Loucy (cell line): ENCODE measurements around the gene ROBO1.

Experiments used
- H2AFZ ChIP-seq: fragments of 200-600 bp; sonication (generic); 2 replicates; pipeline ENCODE4 v1.6.0; 2016; ENCODE audit warnings: antibody characterized with exemption, mild to moderate bottlenecking, low read length, moderate library complexity
- H3F3A ChIP-seq: fragments of 200-600 bp; 2 replicates; pipeline ENCODE4 v1.6.0; 2016; ENCODE audit warnings: antibody characterized with exemption, low read depth, mild to moderate bottlenecking
- H3K27me3 ChIP-seq: fragments of 200-600 bp; sonication (generic); 2 replicates; pipeline ENCODE4 v1.6.1; 2014; ENCODE audit warnings: low read length, mild to moderate bottlenecking; ENCODE audit not compliant: insufficient read depth, poor library complexity, severe bottlenecking
- H3K36me3 ChIP-seq: fragments of 200-600 bp; sonication (generic); 2 replicates; pipeline ENCODE4 v1.6.1; 2016; ENCODE audit warnings: low read length; ENCODE audit not compliant: insufficient read depth
- H3K4me1 ChIP-seq: fragments of 200-600 bp; sonication (generic); 2 replicates; pipeline ENCODE4 v1.5.1; 2014; ENCODE audit warnings: low read length, mild to moderate bottlenecking; ENCODE audit not compliant: insufficient read depth, poor library complexity, severe bottlenecking
- H3K4me2 ChIP-seq: fragments of 200-600 bp; sonication (generic); 2 replicates; pipeline ENCODE4 v1.6.0; 2014; ENCODE audit warnings: antibody characterized with exemption, low read length, low read depth, mild to moderate bottlenecking; ENCODE audit not compliant: poor library complexity, severe bottlenecking
- H3K4me3 ChIP-seq: fragments of 200-600 bp; sonication (generic); 2 replicates; pipeline ENCODE4 v1.5.1; 2014; ENCODE audit warnings: low read length, mild to moderate bottlenecking, mixed read lengths; ENCODE audit not compliant: poor library complexity, severe bottlenecking
- H3K79me2 ChIP-seq: fragments of 200-600 bp; sonication (generic); 2 replicates; pipeline ENCODE4 v1.6.1; 2014; ENCODE audit warnings: low read length; ENCODE audit not compliant: insufficient read depth
- H3K9ac ChIP-seq: fragments of 200-600 bp; sonication (generic); 2 replicates; pipeline ENCODE4 v1.6.0; 2014; ENCODE audit warnings: mild to moderate bottlenecking, low read depth, low read length, moderate library complexity; ENCODE audit not compliant: poor library complexity, severe bottlenecking
- H3K9me2 ChIP-seq: fragments of 200-600 bp; sonication (generic); replicated peaks from 2 replicates; pipeline ENCODE4 v1.6.1; 2016; ENCODE audit warnings: low read depth, low read length, mixed read lengths
- H3K9me3 ChIP-seq: fragments of 200-600 bp; sonication (generic); 2 replicates; pipeline ENCODE4 v1.6.1; 2014; ENCODE audit warnings: mild to moderate bottlenecking, antibody characterized with exemption, low read length, low read depth; ENCODE audit not compliant: insufficient read depth
- H4K20me1 ChIP-seq: fragments of 200-600 bp; sonication (generic); 2 replicates; pipeline ENCODE4 v1.6.0; 2014; ENCODE audit warnings: antibody characterized with exemption, low read length, mild to moderate bottlenecking; ENCODE audit not compliant: insufficient read depth, poor library complexity, severe bottlenecking
- EZH2phosphoT487 ChIP-seq: fragments of 200-600 bp; IDR thresholded peaks from 2 replicates; pipeline ENCODE4 v1.6.1; 2018; ENCODE audit warnings: antibody characterized with exemption, mild to moderate bottlenecking, moderate library complexity, borderline replicate concordance
- TF ChIP-seq, protein P1 (sequence below): fragments of 200-600 bp; sonication (generic); conservative IDR thresholded peaks from 2 replicates; pipeline ENCODE4 v1.5.1; 2014; ENCODE audit warnings: mild to moderate bottlenecking, antibody characterized with exemption, low read length

Gene ROBO1

DNA sequence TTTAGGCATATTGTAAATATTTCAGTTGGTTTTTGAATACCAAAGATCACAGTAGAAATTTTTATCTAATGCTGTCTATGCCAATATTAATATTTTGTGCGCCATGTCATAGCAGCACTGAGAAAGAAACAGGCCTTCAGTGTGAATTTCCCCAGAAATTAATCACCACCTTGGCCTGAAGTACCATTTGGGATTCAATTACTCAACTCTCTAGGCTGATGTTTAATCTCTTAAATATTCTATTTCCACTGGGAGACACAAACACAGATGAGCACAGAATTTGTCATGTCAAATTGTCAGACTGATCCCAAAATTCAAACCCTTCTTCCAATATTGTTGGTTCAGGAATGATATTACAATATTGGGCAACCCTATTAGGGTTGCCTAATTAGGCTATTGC, 509.3 kb downstream of the ROBO1 start:
- H3K4me2 ChIP-seq: no peak overlapping the region

DNA sequence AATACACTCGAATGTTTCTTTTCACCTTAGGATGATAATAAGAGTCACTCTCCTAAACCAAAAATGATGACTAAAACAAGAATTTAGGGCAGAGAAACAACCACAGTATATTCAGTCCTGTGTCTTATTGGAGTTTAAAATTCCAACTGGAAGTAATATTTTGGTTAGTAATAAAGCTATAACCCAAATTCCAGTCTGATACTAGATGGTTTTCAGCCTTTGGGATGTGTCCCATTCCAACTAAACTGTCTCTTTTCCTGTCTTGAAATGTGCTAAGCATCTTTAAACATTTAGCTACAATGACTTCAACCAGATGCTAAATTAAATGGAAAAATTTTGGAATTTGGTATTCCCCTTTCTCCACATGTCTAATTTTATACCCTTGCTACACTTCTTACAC, 510.0 kb downstream of the ROBO1 start:
- Histone ChIP-seq H3K36me3 (no peaks in the 10 kb centered on the region), H3K4me1 (no peaks in the 10 kb centered on the region), H3K9ac (no peak overlapping the region), H3K79me2 (no peaks in the 10 kb centered on the region), H2AFZ (no peak overlapping the region), H3K4me3 (no peak overlapping the region), H3K4me2 (no peak overlapping the region), H3K9me2 (no peaks in the 10 kb centered on the region), H3K9me3 (no peaks in the 10 kb centered on the region), H4K20me1 (no peaks in the 10 kb centered on the region), H3K27me3 (no peaks in the 10 kb centered on the region), H3F3A (no peaks in the 10 kb centered on the region)
- TF ChIP-seq, protein P1, sequence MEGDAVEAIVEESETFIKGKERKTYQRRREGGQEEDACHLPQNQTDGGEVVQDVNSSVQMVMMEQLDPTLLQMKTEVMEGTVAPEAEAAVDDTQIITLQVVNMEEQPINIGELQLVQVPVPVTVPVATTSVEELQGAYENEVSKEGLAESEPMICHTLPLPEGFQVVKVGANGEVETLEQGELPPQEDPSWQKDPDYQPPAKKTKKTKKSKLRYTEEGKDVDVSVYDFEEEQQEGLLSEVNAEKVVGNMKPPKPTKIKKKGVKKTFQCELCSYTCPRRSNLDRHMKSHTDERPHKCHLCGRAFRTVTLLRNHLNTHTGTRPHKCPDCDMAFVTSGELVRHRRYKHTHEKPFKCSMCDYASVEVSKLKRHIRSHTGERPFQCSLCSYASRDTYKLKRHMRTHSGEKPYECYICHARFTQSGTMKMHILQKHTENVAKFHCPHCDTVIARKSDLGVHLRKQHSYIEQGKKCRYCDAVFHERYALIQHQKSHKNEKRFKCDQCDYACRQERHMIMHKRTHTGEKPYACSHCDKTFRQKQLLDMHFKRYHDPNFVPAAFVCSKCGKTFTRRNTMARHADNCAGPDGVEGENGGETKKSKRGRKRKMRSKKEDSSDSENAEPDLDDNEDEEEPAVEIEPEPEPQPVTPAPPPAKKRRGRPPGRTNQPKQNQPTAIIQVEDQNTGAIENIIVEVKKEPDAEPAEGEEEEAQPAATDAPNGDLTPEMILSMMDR: no peak
- TF ChIP-seq EZH2phosphoT487: no peak

More for the DNA sequence above, 509.3 kb downstream of the ROBO1 start:
- Histone ChIP-seq H3K27me3 (no peaks in the 10 kb centered on the region), H3K9ac (no peak overlapping the region), H2AFZ (no peak overlapping the region), H3K4me1 (no peaks in the 10 kb centered on the region), H3K9me3 (no peaks in the 10 kb centered on the region), H3K9me2 (no peaks in the 10 kb centered on the region), H3K36me3 (no peaks in the 10 kb centered on the region), H3K79me2 (no peaks in the 10 kb centered on the region), H3F3A (no peaks in the 10 kb centered on the region), H4K20me1 (no peaks in the 10 kb centered on the region), H3K4me3 (no peak overlapping the region)
- TF ChIP-seq, protein P1: no peak
- no peak for TF ChIP-seq EZH2phosphoT487

DNA sequence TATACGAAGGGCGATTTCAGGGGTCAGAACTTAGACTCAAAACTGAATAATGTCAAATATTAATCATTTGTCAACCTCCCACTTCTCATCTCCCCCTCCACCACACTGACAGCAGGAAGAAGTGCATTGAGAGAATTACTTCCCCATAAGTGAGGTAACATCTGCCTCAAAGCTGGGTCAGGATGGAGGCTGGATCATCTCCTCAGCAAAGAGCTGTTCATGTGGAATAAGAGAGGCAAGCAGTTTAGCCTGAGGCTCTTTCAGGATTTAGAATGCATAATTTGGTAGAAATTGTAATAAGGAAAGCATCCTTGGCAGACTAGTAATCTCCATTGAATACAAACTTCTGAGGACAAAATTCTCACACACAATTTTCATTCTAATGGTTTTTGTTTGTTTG, 512.1 kb downstream of the ROBO1 start:
- no peaks in the 10 kb centered on the region for H3F3A ChIP-seq
- no peaks in the 10 kb centered on the region for H3K9me2 ChIP-seq

More for the DNA sequence above, 512.1 kb downstream of the ROBO1 start:
- H3K36me3 ChIP-seq: no peaks in the 10 kb centered on the region
- H3K4me3 ChIP-seq: no peak overlapping the region
- no peaks in the 10 kb centered on the region for H3K9me3 ChIP-seq
- H2AFZ ChIP-seq: no peak overlapping the region
- no peaks in the 10 kb centered on the region for H3K4me1 ChIP-seq
- H3K4me2 ChIP-seq: no peak overlapping the region
- TF ChIP-seq, protein P1: no peak
- TF ChIP-seq EZH2phosphoT487: no peak
- no peaks in the 10 kb centered on the region for H3K79me2 ChIP-seq
- no peaks in the 10 kb centered on the region for H3K27me3 ChIP-seq
- H4K20me1 ChIP-seq: no peaks in the 10 kb centered on the region
- H3K9ac ChIP-seq: no peak overlapping the region
